OCI-LY7 (cell line): ENCODE results near the gene THYN1.

Source experiments
- CTCF ChIP-seq: fragments of 200-600 bp; sonication (generic); conservative IDR thresholded peaks from 2 replicates; pipeline ENCODE4 v1.5.1; 2014; ENCODE audit warnings: mild to moderate bottlenecking, antibody characterized with exemption, low read length, moderate library complexity, mixed read lengths
- EZH2phosphoT487 ChIP-seq: fragments of 200-600 bp; sonication (generic); IDR thresholded peaks from 2 replicates; pipeline ENCODE4 v1.6.1; 2018; ENCODE audit warnings: low read depth, borderline replicate concordance, mild to moderate bottlenecking, mixed run types, antibody characterized with exemption, low read length, moderate library complexity, mixed read lengths

DNA sequence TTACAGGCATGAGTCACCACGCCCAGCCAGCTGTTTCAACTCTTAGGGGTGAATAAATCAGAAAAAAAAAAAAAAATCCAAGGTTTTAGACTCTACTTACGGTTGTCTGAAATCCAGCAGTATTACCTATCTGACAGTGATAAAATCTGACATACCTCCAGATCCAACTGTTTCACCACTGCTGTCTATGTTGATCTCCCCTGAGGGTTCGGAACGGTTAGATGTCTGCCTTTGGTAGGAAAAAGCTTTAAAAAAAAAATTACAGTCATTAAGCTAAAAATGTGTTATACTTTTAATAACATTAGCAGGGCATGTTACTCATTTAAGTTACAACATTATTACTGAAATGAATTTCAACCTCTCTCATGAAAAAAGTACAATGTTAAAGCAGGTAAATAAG is 50.5 kb downstream of the THYN1 start:
- TF ChIP-seq CTCF (no peak), EZH2phosphoT487 (no peak)
